Measurements from ENCODE around the gene MESP2.

MESP2 gene

DNA sequence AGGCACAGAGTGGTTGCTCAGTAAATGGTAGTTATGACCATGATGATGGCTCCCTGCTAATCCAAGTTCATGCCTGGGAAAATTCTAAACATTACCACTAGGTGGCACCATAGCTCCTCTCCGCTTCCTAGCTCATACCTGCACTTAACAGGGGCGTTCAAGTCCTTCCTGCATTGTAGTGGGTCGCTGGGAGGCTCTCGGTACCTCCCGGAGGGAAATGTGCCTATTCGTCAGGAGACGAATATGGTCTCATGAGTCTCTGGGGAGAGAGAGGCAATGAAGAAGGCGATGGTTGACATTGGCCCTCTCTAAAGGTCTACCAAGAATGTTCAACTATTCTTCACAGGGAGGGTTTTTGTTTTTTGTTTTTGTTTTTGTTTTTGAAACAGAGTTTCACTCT, 36.0 kb upstream of the MESP2 start:
- Mint-ChIP-seq H3K27ac (no peak overlapping the region), H3K4me1 (peaks cover 24% of the 10 kb centered on the region), H3K27me3 (ENCODE audit: low read depth, poor library complexity) (peaks cover 57% of the 10 kb centered on the region), H3K36me3 (ENCODE audit: low read depth) (no peaks in the 10 kb centered on the region), H3K4me3 (no peak overlapping the region), H3K9me3 (no peaks in the 10 kb centered on the region)
- DNase-seq = peak; percentile 70
- TF ChIP-seq, protein P1, sequence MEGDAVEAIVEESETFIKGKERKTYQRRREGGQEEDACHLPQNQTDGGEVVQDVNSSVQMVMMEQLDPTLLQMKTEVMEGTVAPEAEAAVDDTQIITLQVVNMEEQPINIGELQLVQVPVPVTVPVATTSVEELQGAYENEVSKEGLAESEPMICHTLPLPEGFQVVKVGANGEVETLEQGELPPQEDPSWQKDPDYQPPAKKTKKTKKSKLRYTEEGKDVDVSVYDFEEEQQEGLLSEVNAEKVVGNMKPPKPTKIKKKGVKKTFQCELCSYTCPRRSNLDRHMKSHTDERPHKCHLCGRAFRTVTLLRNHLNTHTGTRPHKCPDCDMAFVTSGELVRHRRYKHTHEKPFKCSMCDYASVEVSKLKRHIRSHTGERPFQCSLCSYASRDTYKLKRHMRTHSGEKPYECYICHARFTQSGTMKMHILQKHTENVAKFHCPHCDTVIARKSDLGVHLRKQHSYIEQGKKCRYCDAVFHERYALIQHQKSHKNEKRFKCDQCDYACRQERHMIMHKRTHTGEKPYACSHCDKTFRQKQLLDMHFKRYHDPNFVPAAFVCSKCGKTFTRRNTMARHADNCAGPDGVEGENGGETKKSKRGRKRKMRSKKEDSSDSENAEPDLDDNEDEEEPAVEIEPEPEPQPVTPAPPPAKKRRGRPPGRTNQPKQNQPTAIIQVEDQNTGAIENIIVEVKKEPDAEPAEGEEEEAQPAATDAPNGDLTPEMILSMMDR (IDR thresholded peaks at IDR 0.05) = peak; percentile 97

DNA sequence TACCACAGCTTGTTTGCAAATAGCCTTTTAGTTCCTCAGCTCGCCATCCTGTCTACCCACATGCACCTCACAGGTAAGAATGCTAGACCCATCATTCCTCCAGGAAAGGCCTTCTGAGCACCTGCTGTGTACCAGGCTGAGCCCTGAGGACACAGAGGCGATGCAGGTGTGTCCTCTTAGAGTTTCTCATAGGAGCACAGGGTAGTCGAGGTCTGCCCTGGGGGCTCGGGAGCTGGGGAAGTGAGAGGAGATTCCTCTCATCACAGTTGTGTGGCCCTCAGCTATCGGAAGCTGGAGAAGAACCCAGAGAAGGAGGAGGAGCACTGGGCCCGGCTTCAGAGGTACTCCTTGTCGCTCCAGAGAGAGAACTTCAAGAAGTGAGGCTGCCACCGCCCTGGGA, 33.1 kb upstream of the MESP2 start:
- Mint-ChIP-seq H3K4me1 (no peaks in the 10 kb centered on the region), H3K9me3 (no peaks in the 10 kb centered on the region), H3K27ac (no peak overlapping the region), H3K27me3 (ENCODE audit: low read depth, poor library complexity) (peaks cover 28% of the 10 kb centered on the region), H3K36me3 (ENCODE audit: low read depth) (no peaks in the 10 kb centered on the region), H3K4me3 (no peak overlapping the region)
- TF ChIP-seq, protein P1 (IDR thresholded peaks at IDR 0.05) = no peak
- DNase-seq = no peak

DNA sequence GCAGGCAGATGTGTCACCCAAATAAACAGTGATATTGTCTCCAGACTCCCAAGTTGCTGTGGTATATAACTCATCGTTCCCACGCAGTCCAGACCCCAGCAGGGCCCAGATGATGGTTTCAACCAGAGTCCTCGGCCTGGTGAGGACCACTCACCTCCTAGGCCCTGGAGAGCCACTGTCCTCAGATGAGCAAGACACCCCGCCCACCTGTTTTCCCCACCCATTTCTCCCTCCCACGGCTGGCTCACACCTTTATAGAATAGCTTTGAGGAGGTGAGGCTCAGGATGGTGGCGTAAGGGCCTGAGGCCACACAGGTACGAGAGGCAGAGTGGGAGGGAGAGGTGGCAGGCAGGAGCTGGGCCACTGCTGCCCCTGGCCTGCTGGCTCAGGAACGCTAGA, 32.5 kb upstream of the MESP2 start:
- no peaks in the 10 kb centered on the region for H3K9me3 Mint-ChIP-seq
- DNase-seq = no peak
- no peaks in the 10 kb centered on the region for H3K36me3 Mint-ChIP-seq (ENCODE audit: low read depth)
- H3K4me1 Mint-ChIP-seq = peaks cover 5% of the 10 kb centered on the region
- peaks cover 22% of the 10 kb centered on the region for H3K27me3 Mint-ChIP-seq (ENCODE audit: low read depth, poor library complexity)
- H3K4me3 Mint-ChIP-seq = no peak overlapping the region
- H3K27ac Mint-ChIP-seq = no peak overlapping the region
- TF ChIP-seq, protein P1 (IDR thresholded peaks at IDR 0.05) = no peak

- Mint-ChIP-seq H3K27me3 (ENCODE audit: low read depth, poor library complexity) (peaks cover 12% of the 10 kb centered on the region), H3K4me1 (peaks cover 20% of the 10 kb centered on the region), H3K9me3 (no peaks in the 10 kb centered on the region)
Observed at GRCh38 chr15:89745131-89745530, 31.0 kb upstream of the MESP2 start.

GRCh38 chr15:89745768-89746167, 30.4 kb upstream of the MESP2 start:
- H3K4me3 Mint-ChIP-seq = no peak overlapping the region
- H3K4me1 Mint-ChIP-seq = peaks cover 20% of the 10 kb centered on the region
- no peaks in the 10 kb centered on the region for H3K9me3 Mint-ChIP-seq
- peaks cover 7% of the 10 kb centered on the region for H3K27me3 Mint-ChIP-seq (ENCODE audit: low read depth, poor library complexity)
- H3K27ac Mint-ChIP-seq = no peak overlapping the region
- TF ChIP-seq, protein P1 (IDR thresholded peaks at IDR 0.05) = no peak
- no peaks in the 10 kb centered on the region for H3K36me3 Mint-ChIP-seq (ENCODE audit: low read depth)
- no peak for DNase-seq

More at GRCh38 chr15:89745131-89745530, 31.0 kb upstream of the MESP2 start:
- no peak overlapping the region for H3K4me3 Mint-ChIP-seq
- DNase-seq = no peak
- H3K27ac Mint-ChIP-seq = no peak overlapping the region
- TF ChIP-seq, protein P1 (IDR thresholded peaks at IDR 0.05) = no peak
- no peaks in the 10 kb centered on the region for H3K36me3 Mint-ChIP-seq (ENCODE audit: low read depth)

- TF ChIP-seq, protein P1 (IDR thresholded peaks at IDR 0.05) = no peak
- no peak for DNase-seq
- Mint-ChIP-seq H3K4me3 (no peak overlapping the region), H3K36me3 (ENCODE audit: low read depth) (no peaks in the 10 kb centered on the region), H3K9me3 (no peaks in the 10 kb centered on the region), H3K27ac (no peak overlapping the region), H3K4me1 (peaks cover 20% of the 10 kb centered on the region), H3K27me3 (ENCODE audit: low read depth, poor library complexity) (peaks cover 4% of the 10 kb centered on the region)
Observed at GRCh38 chr15:89746386-89746780, 29.7 kb upstream of the MESP2 start.

Data from nephron progenitor cell (in vitro differentiated cells).